ENCODE measurements around the gene TC2N.

DNA sequence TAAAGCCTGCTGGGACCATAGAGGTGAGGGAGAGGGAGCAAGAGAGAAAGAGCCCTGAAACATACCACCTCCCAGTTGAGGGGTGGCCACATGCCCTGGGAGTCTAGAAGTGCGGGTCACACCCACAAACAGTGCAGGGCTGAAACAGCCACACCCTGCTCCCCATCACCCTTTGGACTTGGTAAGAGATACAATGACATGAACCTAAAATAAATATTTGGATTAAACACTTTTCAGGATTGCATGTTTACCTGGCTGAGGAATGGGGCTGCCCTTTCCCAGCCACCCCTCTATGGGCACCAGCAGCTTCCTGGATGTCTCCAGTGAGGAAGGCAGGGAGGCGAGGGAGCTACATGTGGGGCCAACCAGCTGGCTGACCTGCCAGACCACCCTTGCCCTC, 39.0 kb upstream of the TC2N start:
- TF ChIP-seq FOXK2 (IDR thresholded peaks at IDR 0.05) (no peak), NFRKB (IDR thresholded peaks at IDR 0.05) (no peak), FOXA1 (IDR thresholded peaks at IDR 0.05) (no peak), TARDBP (IDR thresholded peaks at IDR 0.05) (no peak), HDGF (IDR thresholded peaks at IDR 0.05; ENCODE audit: borderline replicate concordance) (no peak), BHLHE40 (IDR thresholded peaks at IDR 0.05; ENCODE audit: borderline replicate concordance) (no peak), SP1 (IDR thresholded peaks at IDR 0.05) (no peak), ZNF384 (IDR thresholded peaks at IDR 0.05) (no peak), FOXM1 (IDR thresholded peaks at IDR 0.05; ENCODE audit: borderline replicate concordance) (no peak), ELF4 (IDR thresholded peaks at IDR 0.05) (no peak)
